ENCODE measurements around the gene PFN3.
"Not testable (repeated sequence)": the region's sequence is repeated elsewhere in the genome, so short reads cannot be mapped to it uniquely, and the experiment has no call there.

Gene PFN3

GRCh38 chr5:177419046-177419445 lies 18.6 kb upstream of the PFN3 start:
- no peak overlapping the region for H4K8ac ChIP-seq (ENCODE audit: low read depth, low read length)
- no peak overlapping the region for H3K4me3 ChIP-seq (ENCODE audit: low read length)
- H2BK5ac ChIP-seq (ENCODE audit: low read length), result no peak overlapping the region
- H3K56ac ChIP-seq (ENCODE audit: low read length), result no peak overlapping the region
- no peak overlapping the region for H3K27ac ChIP-seq (ENCODE audit: low read depth, low read length)
- no peaks in the 10 kb centered on the region for H3K79me2 ChIP-seq (ENCODE audit: control insufficient read depth, insufficient read depth, low read length)
- H3K9ac ChIP-seq (ENCODE audit: low read length), result no peak overlapping the region
- no peaks in the 10 kb centered on the region for H3K27me3 ChIP-seq (ENCODE audit: insufficient read depth, low read length, poor library complexity)
- no peak overlapping the region for H3K23ac ChIP-seq (ENCODE audit: low read length)
- H3K18ac ChIP-seq (ENCODE audit: low read length), result no peak overlapping the region
- DNase-seq, result peak; percentile 67
- no peaks in the 10 kb centered on the region for H3K4me1 ChIP-seq (ENCODE audit: control insufficient read depth, low read depth, low read length)
- H2AK5ac ChIP-seq (ENCODE audit: low read length), result no peak overlapping the region
- no peak overlapping the region for H4K5ac ChIP-seq (ENCODE audit: low read length)
- no CpG with 5 or more reads among the region's 3 CpGs for WGBS (ENCODE audit: extremely low coverage, insufficient coverage, low lambda C conversion rate)
- no peak overlapping the region for H3K4ac ChIP-seq (ENCODE audit: low read depth, low read length)
- H2BK120ac ChIP-seq (ENCODE audit: low read depth, low read length), result no peak overlapping the region
- no peak overlapping the region for H2BK15ac ChIP-seq (replicated peaks; ENCODE audit: low read depth)
- H3K79me1 ChIP-seq (ENCODE audit: low read length), result no peaks in the 10 kb centered on the region
- H3K36me3 ChIP-seq (ENCODE audit: control insufficient read depth, insufficient read depth, low read length), result no peaks in the 10 kb centered on the region
- no peak overlapping the region for H3K4me2 ChIP-seq (ENCODE audit: low read length)

DNA sequence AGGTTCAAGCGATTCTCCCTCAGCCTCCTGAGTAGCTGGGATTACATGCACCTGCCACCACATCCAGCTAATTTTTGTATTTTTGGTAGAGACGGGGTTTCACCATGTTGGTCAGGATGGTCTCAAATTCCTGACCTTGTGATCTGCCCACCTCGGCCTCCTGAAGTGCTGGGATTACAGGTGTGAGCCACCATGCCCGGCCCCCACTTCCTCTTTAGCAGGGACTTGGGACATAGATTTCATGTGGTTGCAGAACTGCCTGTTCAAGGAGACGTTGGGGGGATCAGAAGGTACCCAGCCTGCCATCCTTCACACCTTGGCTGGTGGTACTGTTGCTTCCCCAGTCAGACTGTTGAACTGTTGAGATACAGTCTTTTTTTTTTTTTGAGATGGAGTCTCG lies 16.6 kb upstream of the PFN3 start:
- not testable (repeated sequence) for H3K4me1 ChIP-seq (ENCODE audit: control insufficient read depth, low read depth, low read length); H3K4ac ChIP-seq (ENCODE audit: low read depth, low read length); DNase-seq; H4K8ac ChIP-seq (ENCODE audit: low read depth, low read length); H3K79me2 ChIP-seq (ENCODE audit: control insufficient read depth, insufficient read depth, low read length); H3K23ac ChIP-seq (ENCODE audit: low read length); H2AK5ac ChIP-seq (ENCODE audit: low read length); H3K56ac ChIP-seq (ENCODE audit: low read length); H3K18ac ChIP-seq (ENCODE audit: low read length); H4K5ac ChIP-seq (ENCODE audit: low read length); H3K27me3 ChIP-seq (ENCODE audit: insufficient read depth, low read length, poor library complexity); H3K36me3 ChIP-seq (ENCODE audit: control insufficient read depth, insufficient read depth, low read length); H3K4me3 ChIP-seq (ENCODE audit: low read length); H2BK120ac ChIP-seq (ENCODE audit: low read depth, low read length); H2BK5ac ChIP-seq (ENCODE audit: low read length); H2BK15ac ChIP-seq (replicated peaks; ENCODE audit: low read depth); H3K27ac ChIP-seq (ENCODE audit: low read depth, low read length); H3K79me1 ChIP-seq (ENCODE audit: low read length); H3K4me2 ChIP-seq (ENCODE audit: low read length); H3K9ac ChIP-seq (ENCODE audit: low read length)
- WGBS (ENCODE audit: extremely low coverage, insufficient coverage, low lambda C conversion rate), result no CpG with 5 or more reads among the region's 6 CpGs

DNA sequence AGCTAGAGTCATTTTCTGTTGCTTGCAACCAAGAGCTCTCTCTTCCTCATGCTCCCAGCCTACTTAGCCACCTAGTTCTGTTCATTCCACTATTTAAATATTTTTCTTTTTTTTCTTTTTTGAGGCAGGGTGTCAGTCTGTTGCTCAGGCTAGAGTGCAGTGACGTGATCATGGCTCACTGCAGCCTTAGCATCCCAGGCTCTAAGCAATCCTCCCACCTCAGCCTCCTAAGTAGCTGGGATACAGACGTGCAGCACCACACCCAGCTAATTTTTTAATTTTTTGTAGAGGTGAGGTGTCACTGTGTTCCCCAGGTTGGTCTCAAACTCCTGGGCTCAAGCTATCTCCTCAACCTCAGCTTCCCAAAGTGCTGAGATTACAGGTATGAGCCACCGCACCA lies 14.0 kb upstream of the PFN3 start:
- no CpG with 5 or more reads among the region's 3 CpGs for WGBS (ENCODE audit: extremely low coverage, insufficient coverage, low lambda C conversion rate)
- no peak overlapping the region for H2BK5ac ChIP-seq (ENCODE audit: low read length)
- H2BK15ac ChIP-seq (replicated peaks; ENCODE audit: low read depth), result no peak overlapping the region

DNA sequence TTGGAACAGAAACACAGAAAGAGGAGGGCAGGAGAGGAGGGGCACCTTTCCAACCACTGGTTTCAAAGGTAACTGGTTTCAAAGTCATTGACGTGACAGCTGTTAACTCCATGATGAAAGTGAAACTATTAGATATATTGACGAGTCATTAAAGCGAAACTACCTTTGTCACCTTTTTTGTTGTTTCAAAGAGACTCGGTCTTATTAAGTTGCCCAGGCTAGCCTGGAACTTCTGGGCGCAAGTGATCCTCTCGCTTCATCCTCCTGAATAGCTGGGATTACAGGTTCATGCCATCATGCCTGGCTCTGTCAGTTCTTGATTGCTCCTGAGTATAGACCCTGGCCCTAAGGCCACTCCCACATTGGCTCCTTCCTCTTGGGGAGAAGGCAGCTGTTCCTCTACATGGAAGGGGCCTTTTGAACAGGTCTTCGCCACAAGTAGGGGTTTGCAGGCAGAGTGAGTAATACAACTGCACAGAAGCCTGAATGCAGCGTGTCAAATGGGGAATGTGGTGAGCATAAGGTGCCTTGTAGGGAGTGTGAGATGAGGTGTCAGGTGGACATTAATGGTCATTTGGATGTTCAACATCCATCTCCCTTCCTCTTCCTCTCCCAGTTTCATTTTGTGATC lies 12.3 kb upstream of the PFN3 start:
- Histone ChIP-seq H3K36me3 (ENCODE audit: control insufficient read depth, insufficient read depth, low read length) (no peaks in the 10 kb centered on the region), H3K79me2 (ENCODE audit: control insufficient read depth, insufficient read depth, low read length) (no peaks in the 10 kb centered on the region), H3K56ac (ENCODE audit: low read length) (no peak overlapping the region), H2BK5ac (ENCODE audit: low read length) (no peak overlapping the region), H3K4me1 (ENCODE audit: control insufficient read depth, low read depth, low read length) (no peaks in the 10 kb centered on the region), H3K9ac (ENCODE audit: low read length) (no peak overlapping the region), H2BK15ac (replicated peaks; ENCODE audit: low read depth) (no peak overlapping the region), H4K5ac (ENCODE audit: low read length) (no peak overlapping the region), H3K4ac (ENCODE audit: low read depth, low read length) (no peak overlapping the region), H3K18ac (ENCODE audit: low read length) (no peak overlapping the region), H3K79me1 (ENCODE audit: low read length) (no peaks in the 10 kb centered on the region), H2AK5ac (ENCODE audit: low read length) (no peak overlapping the region), H3K27me3 (ENCODE audit: insufficient read depth, low read length, poor library complexity) (no peaks in the 10 kb centered on the region), H3K23ac (ENCODE audit: low read length) (no peak overlapping the region), H4K8ac (ENCODE audit: low read depth, low read length) (no peak overlapping the region), H3K4me3 (ENCODE audit: low read length) (no peak overlapping the region), H3K4me2 (ENCODE audit: low read length) (no peak overlapping the region), H2BK120ac (ENCODE audit: low read depth, low read length) (no peak overlapping the region), H3K27ac (ENCODE audit: low read depth, low read length) (no peak overlapping the region)
- DNase-seq, result no peak
- no CpG with 5 or more reads among the region's 8 CpGs for WGBS (ENCODE audit: extremely low coverage, insufficient coverage, low lambda C conversion rate)

More for the DNA sequence above, 14.0 kb upstream of the PFN3 start:
- Histone ChIP-seq H4K5ac (ENCODE audit: low read length) (no peak overlapping the region), H3K23ac (ENCODE audit: low read length) (no peak overlapping the region), H3K79me2 (ENCODE audit: control insufficient read depth, insufficient read depth, low read length) (no peaks in the 10 kb centered on the region), H2BK120ac (ENCODE audit: low read depth, low read length) (no peak overlapping the region), H3K56ac (ENCODE audit: low read length) (no peak overlapping the region), H3K18ac (ENCODE audit: low read length) (no peak overlapping the region), H3K4me1 (ENCODE audit: control insufficient read depth, low read depth, low read length) (no peaks in the 10 kb centered on the region), H3K36me3 (ENCODE audit: control insufficient read depth, insufficient read depth, low read length) (no peaks in the 10 kb centered on the region), H3K27me3 (ENCODE audit: insufficient read depth, low read length, poor library complexity) (no peaks in the 10 kb centered on the region), H3K4me2 (ENCODE audit: low read length) (no peak overlapping the region), H3K4me3 (ENCODE audit: low read length) (no peak overlapping the region), H3K27ac (ENCODE audit: low read depth, low read length) (no peak overlapping the region), H2AK5ac (ENCODE audit: low read length) (no peak overlapping the region), H3K4ac (ENCODE audit: low read depth, low read length) (no peak overlapping the region), H3K79me1 (ENCODE audit: low read length) (no peaks in the 10 kb centered on the region), H3K9ac (ENCODE audit: low read length) (no peak overlapping the region), H4K8ac (ENCODE audit: low read depth, low read length) (no peak overlapping the region)
- no peak for DNase-seq

DNA sequence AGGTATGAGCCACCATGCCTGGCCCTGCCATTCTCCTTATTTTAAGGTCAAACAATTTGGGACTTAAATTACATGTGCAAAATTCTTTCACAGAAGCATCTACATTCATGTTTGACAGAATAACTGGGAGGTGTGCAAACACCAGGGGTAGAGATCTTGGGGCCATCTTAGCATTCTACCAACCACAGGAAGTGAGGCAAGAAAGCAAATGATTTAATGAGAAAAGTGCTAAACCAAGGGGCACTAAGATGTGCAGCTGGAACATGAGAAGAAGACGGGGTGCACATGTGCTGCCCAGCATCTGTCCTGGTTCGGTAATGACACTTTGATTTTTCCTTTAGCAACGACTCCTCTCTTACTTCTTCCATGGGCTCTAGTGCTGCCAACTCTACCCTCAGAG lies 10.1 kb upstream of the PFN3 start:
- no peak overlapping the region for H3K23ac ChIP-seq (ENCODE audit: low read length)
- H2BK120ac ChIP-seq (ENCODE audit: low read depth, low read length), result no peak overlapping the region
- no peaks in the 10 kb centered on the region for H3K79me2 ChIP-seq (ENCODE audit: control insufficient read depth, insufficient read depth, low read length)
- H3K79me1 ChIP-seq (ENCODE audit: low read length), result no peaks in the 10 kb centered on the region
- no peak overlapping the region for H2BK15ac ChIP-seq (replicated peaks; ENCODE audit: low read depth)
- no peak overlapping the region for H2BK5ac ChIP-seq (ENCODE audit: low read length)
- H3K4me3 ChIP-seq (ENCODE audit: low read length), result no peak overlapping the region
- no peak overlapping the region for H3K18ac ChIP-seq (ENCODE audit: low read length)
- H3K27me3 ChIP-seq (ENCODE audit: insufficient read depth, low read length, poor library complexity), result no peaks in the 10 kb centered on the region
- H3K4ac ChIP-seq (ENCODE audit: low read depth, low read length), result no peak overlapping the region
- no peak overlapping the region for H2AK5ac ChIP-seq (ENCODE audit: low read length)
- no peak overlapping the region for H3K27ac ChIP-seq (ENCODE audit: low read depth, low read length)
- no peak overlapping the region for H4K8ac ChIP-seq (ENCODE audit: low read depth, low read length)
- no peak overlapping the region for H3K9ac ChIP-seq (ENCODE audit: low read length)
- no peak overlapping the region for H4K5ac ChIP-seq (ENCODE audit: low read length)
- H3K4me1 ChIP-seq (ENCODE audit: control insufficient read depth, low read depth, low read length), result no peaks in the 10 kb centered on the region
- DNase-seq, result no peak
- no peaks in the 10 kb centered on the region for H3K36me3 ChIP-seq (ENCODE audit: control insufficient read depth, insufficient read depth, low read length)
- WGBS (ENCODE audit: extremely low coverage, insufficient coverage, low lambda C conversion rate), result no CpG with 5 or more reads among the region's 3 CpGs
- no peak overlapping the region for H3K56ac ChIP-seq (ENCODE audit: low read length)
- H3K4me2 ChIP-seq (ENCODE audit: low read length), result no peak overlapping the region

Data from mesendoderm (in vitro differentiated cells).